HCT116 (cell line): ENCODE results near the gene COL4A1.

Experiments used
- CEBPB ChIP-seq: IDR thresholded peaks from 2 replicates; pipeline ENCODE4 v1.6.1; 2012; ENCODE audit warnings: low read depth
- CTCF ChIP-seq, 3 experiments: fragments of 200-600 bp in 1 of 3; sonication (generic) in 1 of 3; IDR thresholded peaks in 2 of 3; conservative IDR thresholded peaks in 1 of 3; 2 replicates each; pipeline ENCODE4 v1.5.1; 2012 to 2017; ENCODE audit warnings: low read depth in 2 of 3, low read length in 2 of 3, antibody characterized with exemption in 1 of 3, borderline replicate concordance in 1 of 3, control low read depth in 1 of 3, mild to moderate bottlenecking in 1 of 3, mixed read lengths in 1 of 3, mixed run types in 1 of 3, moderate library complexity in 1 of 3; ENCODE audit not compliant: insufficient read depth in 1 of 3
- ELF1 ChIP-seq: IDR thresholded peaks from 2 replicates; pipeline ENCODE4 v1.6.1; 2012; ENCODE audit warnings: low read depth, borderline replicate concordance
- EZH2 ChIP-seq: fragments of 200-600 bp; sonication (generic); IDR thresholded peaks from 2 replicates; pipeline ENCODE4 v1.6.1; 2017; ENCODE audit warnings: antibody characterized with exemption, mixed run types
- EZH2phosphoT487 ChIP-seq: fragments of 200-600 bp; IDR thresholded peaks from 2 replicates; pipeline ENCODE4 v1.6.1; 2018; ENCODE audit warnings: antibody characterized with exemption, borderline replicate concordance
- FOSL1 ChIP-seq: IDR thresholded peaks from 2 replicates; pipeline ENCODE4 v1.6.1; 2012; ENCODE audit warnings: low read depth
- POLR2A ChIP-seq: IDR thresholded peaks from 2 replicates; pipeline ENCODE4 v1.7.0; 2011; ENCODE audit warnings: borderline replicate concordance; ENCODE audit not compliant: insufficient read depth, insufficient read length; ENCODE audit errors: extremely low read depth
- POLR2AphosphoS5 ChIP-seq: IDR thresholded peaks from 2 replicates; pipeline ENCODE4 v1.6.1; 2011; ENCODE audit warnings: mild to moderate bottlenecking, low read depth, low read length, moderate library complexity
- SIN3A ChIP-seq: IDR thresholded peaks from 2 replicates; pipeline ENCODE4 v1.6.1; 2012; ENCODE audit warnings: low read depth
- SRF ChIP-seq: IDR thresholded peaks from 2 replicates; pipeline ENCODE4 v1.6.1; 2012; ENCODE audit warnings: low read depth
- ZBTB33 ChIP-seq: IDR thresholded peaks from 2 replicates; pipeline ENCODE4 v1.6.1; 2011; ENCODE audit warnings: mild to moderate bottlenecking, low read length, moderate library complexity; ENCODE audit not compliant: insufficient replicate concordance; ENCODE audit errors: extremely low read depth

GRCh38 chr13:110109140-110109783 is 197.7 kb downstream of the COL4A1 start:
- TF ChIP-seq FOSL1, result no peak
- TF ChIP-seq EZH2phosphoT487, result no peak
- no peak for TF ChIP-seq POLR2A
- no peak for TF ChIP-seq CTCF (IDR thresholded peaks at IDR 0.05 in 2 of 3, conservative IDR thresholded peaks at IDR 0.05 in 1 of 3; ENCODE audit: borderline replicate concordance in 1 of 3, insufficient read depth in 1 of 3, low read depth in 2 of 3, low read length in 2 of 3)
- no peak for TF ChIP-seq CEBPB
- no peak for TF ChIP-seq EZH2
- no peak for TF ChIP-seq ELF1
- TF ChIP-seq ZBTB33, result no peak
- TF ChIP-seq SIN3A, result no peak
- no peak for TF ChIP-seq SRF
- no peak for TF ChIP-seq POLR2AphosphoS5
